Measurements from ENCODE around the gene THADA. TPM values are rescaled to one million over a fixed set of nuclear protein-coding genes. Genes with fewer than 3 reads are reported as not detected.

Gene THADA
- total and polyA plus RNA-seq, 7 donors = 4.4 to 35.2 (median 20.2) TPM

- intact Hi-C loops (cut with DNase I) = no loop called here
- no peak for DNase-seq
- Histone ChIP-seq H3K27me3 (no peaks in the 10 kb centered on the region), H3K36me3 (no peaks in the 10 kb centered on the region), H3K4me3 (no peak overlapping the region), H3K4me1 (peaks cover 0 to 51% (median 14%) of the 10 kb centered on the region in 4 donors), H3K9me3 (no peaks in the 10 kb centered on the region), H3K27ac (peak overlapping the region in 3 of 4 donors; percentile 39 to 56 (median 41))
- WGBS, 2 donors = 97 to 100% methylated on average over 2 of the region's 2 CpGs
- TF ChIP-seq EP300 (IDR thresholded peaks at IDR 0.05) (no peak), POLR2A (IDR thresholded peaks at IDR 0.05) (no peak), POLR2AphosphoS5 (IDR thresholded peaks at IDR 0.05) (no peak)
- TF ChIP-seq, protein P1, sequence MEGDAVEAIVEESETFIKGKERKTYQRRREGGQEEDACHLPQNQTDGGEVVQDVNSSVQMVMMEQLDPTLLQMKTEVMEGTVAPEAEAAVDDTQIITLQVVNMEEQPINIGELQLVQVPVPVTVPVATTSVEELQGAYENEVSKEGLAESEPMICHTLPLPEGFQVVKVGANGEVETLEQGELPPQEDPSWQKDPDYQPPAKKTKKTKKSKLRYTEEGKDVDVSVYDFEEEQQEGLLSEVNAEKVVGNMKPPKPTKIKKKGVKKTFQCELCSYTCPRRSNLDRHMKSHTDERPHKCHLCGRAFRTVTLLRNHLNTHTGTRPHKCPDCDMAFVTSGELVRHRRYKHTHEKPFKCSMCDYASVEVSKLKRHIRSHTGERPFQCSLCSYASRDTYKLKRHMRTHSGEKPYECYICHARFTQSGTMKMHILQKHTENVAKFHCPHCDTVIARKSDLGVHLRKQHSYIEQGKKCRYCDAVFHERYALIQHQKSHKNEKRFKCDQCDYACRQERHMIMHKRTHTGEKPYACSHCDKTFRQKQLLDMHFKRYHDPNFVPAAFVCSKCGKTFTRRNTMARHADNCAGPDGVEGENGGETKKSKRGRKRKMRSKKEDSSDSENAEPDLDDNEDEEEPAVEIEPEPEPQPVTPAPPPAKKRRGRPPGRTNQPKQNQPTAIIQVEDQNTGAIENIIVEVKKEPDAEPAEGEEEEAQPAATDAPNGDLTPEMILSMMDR (IDR thresholded peaks at IDR 0.05) = no peak
Observed at GRCh38 chr2:43475922-43476321, 119.9 kb downstream of the THADA start.

DNA sequence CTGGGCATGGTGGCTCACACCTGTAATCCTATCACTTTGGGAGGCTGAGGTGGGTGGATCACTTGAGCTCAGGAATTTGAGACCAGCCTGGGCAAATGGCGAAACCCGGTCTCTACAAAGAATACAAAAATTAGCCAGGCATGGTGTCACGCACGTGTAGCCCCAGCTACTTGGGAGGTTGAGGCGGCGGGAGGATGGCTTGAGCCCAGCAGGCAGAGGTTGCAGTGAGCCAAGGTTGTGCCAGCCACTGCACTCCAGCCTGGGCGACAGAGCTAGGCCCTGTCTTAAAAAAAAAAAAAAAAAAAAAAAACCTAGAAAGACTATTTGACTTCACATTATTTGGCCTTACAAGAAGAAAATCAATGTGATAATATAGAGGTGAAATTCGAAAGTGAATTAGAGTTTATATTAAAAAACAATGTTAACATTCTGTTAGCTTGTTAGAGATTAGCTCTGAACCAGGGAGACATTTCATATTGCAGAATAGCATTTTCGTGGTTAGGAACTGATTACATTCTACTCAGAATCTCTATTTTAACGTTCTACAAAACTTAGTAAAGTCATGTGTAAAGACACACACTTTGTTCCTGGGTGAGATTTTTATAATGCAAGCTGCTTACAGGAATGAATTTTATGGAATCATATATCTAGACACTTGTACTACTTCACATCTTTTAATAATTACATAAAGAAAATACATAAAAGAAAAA, 120.5 kb downstream of the THADA start:
- peaks cover 0 to 51% (median 14%) of the 10 kb centered on the region in 4 donors for H3K4me1 ChIP-seq
- no peaks in the 10 kb centered on the region for H3K36me3 ChIP-seq
- DNase-seq = no peak
- intact Hi-C loops (cut with DNase I) = no loop called here
- no peak overlapping the region for H3K4me3 ChIP-seq
- TF ChIP-seq, protein P1 (IDR thresholded peaks at IDR 0.05) = no peak
- no peak for TF ChIP-seq POLR2A (IDR thresholded peaks at IDR 0.05)
- no peak for TF ChIP-seq POLR2AphosphoS5 (IDR thresholded peaks at IDR 0.05)
- no peak for TF ChIP-seq EP300 (IDR thresholded peaks at IDR 0.05)
- H3K9me3 ChIP-seq = no peaks in the 10 kb centered on the region
- 94 to 97% methylated on average over 10 of the region's 10 CpGs for WGBS, 2 donors
- H3K27me3 ChIP-seq = no peaks in the 10 kb centered on the region
- H3K27ac ChIP-seq = peak overlapping the region in 1 of 4 donors; percentile 56

DNA sequence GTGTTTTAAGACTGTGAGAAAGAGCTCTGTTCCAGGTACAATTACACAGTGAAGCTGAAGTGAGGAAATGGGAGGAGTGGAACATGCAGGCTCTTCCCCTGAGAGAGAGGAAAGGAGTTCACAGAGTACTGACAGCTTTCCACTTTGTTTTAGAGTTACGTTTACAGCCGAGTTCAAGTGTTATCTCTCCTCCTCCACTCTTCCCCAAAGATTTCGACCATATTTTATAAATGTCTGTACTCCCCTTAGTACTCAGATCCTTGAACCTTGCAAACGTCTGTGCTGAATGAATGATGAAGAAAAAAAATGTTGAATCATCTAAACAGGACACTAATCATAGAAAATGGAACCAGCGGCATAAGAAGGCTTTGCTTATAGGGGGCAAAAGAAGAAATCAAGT, 121.6 kb downstream of the THADA start:
- Histone ChIP-seq H3K9me3 (no peaks in the 10 kb centered on the region), H3K36me3 (no peaks in the 10 kb centered on the region), H3K27me3 (no peaks in the 10 kb centered on the region), H3K27ac (peak overlapping the region in 1 of 4 donors; percentile 56), H3K4me1 (peaks cover 0 to 57% (median 17%) of the 10 kb centered on the region in 4 donors), H3K4me3 (no peak overlapping the region)
- intact Hi-C loops (cut with DNase I) = loop anchor here (5.0 kb wide), 1 partner anchor 72 kb away; no protein-coding TSS in a partner anchor
- WGBS, 2 donors = 83 to 94% methylated on average over 5 of the region's 5 CpGs
- TF ChIP-seq POLR2A (IDR thresholded peaks at IDR 0.05) (no peak), POLR2AphosphoS5 (IDR thresholded peaks at IDR 0.05) (no peak), EP300 (IDR thresholded peaks at IDR 0.05) (no peak)
- TF ChIP-seq, protein P1 (IDR thresholded peaks at IDR 0.05) = no peak
- no peak for DNase-seq

- Histone ChIP-seq H3K36me3 (no peaks in the 10 kb centered on the region), H3K4me3 (no peak overlapping the region), H3K27ac (peak overlapping the region in 1 of 4 donors; percentile 56), H3K9me3 (no peaks in the 10 kb centered on the region), H3K27me3 (no peaks in the 10 kb centered on the region), H3K4me1 (peaks cover 0 to 60% (median 19%) of the 10 kb centered on the region in 4 donors)
- 90 to 97% methylated on average over 8 of the region's 8 CpGs for WGBS, 2 donors
- intact Hi-C loops (cut with DNase I) = loop anchor here (5.0 kb wide), 1 partner anchor 71 kb away; no protein-coding TSS in a partner anchor
- TF ChIP-seq POLR2AphosphoS5 (IDR thresholded peaks at IDR 0.05) (no peak), EP300 (IDR thresholded peaks at IDR 0.05) (no peak), POLR2A (IDR thresholded peaks at IDR 0.05) (no peak)
- TF ChIP-seq, protein P1 (IDR thresholded peaks at IDR 0.05) = no peak
- DNase-seq = no peak
Observed at GRCh38 chr2:43473767-43474166, 122.1 kb downstream of the THADA start.
